A673 (cell line): ENCODE results near the gene ANKUB1. TPM values are rescaled to one million over a fixed set of nuclear protein-coding genes. Genes with fewer than 3 reads are reported as not detected.

Experiments used
- BruUV-seq: library from RNA; stranded (reverse); fragments of 400-500 nt; replicated peaks from 2 replicates; lab custom pipeline; 2021; lab: Mats Ljungman, UMichigan
- CTCF ChIA-PET: fragments of 300-600 bp; sonication (Branson Sonifier 250); formaldehyde crosslinking; loops from one replicate; lab custom pipeline; 2022; ENCODE audit warnings: antibody characterized with exemption; lab: Charles Lee
- POLR2A ChIA-PET: fragments of 300-600 bp; sonication (Branson Sonifier 250); formaldehyde crosslinking; loops from one replicate; lab custom pipeline; 2022; ENCODE audit warnings: antibody characterized with exemption; ENCODE audit not compliant: low non-redundant PET; lab: Charles Lee
- DNase-seq: peaks from one replicate; pipeline ENCODE4 v3.0.0-alpha.2; 2015; ENCODE audit warnings: low spot score
- H3K27ac ChIP-seq: fragments of 200-600 bp; sonication (generic); 2 replicates; pipeline ENCODE4 v1.5.1; 2016; ENCODE audit warnings: mixed run types, low read depth, mild to moderate bottlenecking, mixed read lengths, antibody characterized with exemption, low read length; ENCODE audit not compliant: poor library complexity, severe bottlenecking
- H3K27me3 ChIP-seq: fragments of 200-600 bp; sonication (generic); replicated peaks from 2 replicates; pipeline ENCODE4 v1.6.1; 2017; ENCODE audit warnings: mixed run types, low read depth, mild to moderate bottlenecking, mixed read lengths, antibody characterized with exemption, low read length; ENCODE audit not compliant: insufficient read depth, poor library complexity
- H3K36me3 ChIP-seq: fragments of 200-600 bp; sonication (generic); 2 replicates; pipeline ENCODE4 v1.6.1; 2016; ENCODE audit warnings: mixed run types, mild to moderate bottlenecking, mixed read lengths, antibody characterized with exemption, low read length; ENCODE audit not compliant: insufficient read depth, poor library complexity, severe bottlenecking
- H3K4me1 ChIP-seq: fragments of 200-600 bp; sonication (generic); 2 replicates; pipeline ENCODE4 v1.6.1; 2017; ENCODE audit warnings: mixed run types, mild to moderate bottlenecking, mixed read lengths, antibody characterized with exemption, low read length; ENCODE audit not compliant: insufficient read depth, poor library complexity, severe bottlenecking
- H3K4me3 ChIP-seq: fragments of 200-600 bp; sonication (generic); 2 replicates; pipeline ENCODE4 v1.5.1; 2016; ENCODE audit warnings: low read depth, mixed run types, mild to moderate bottlenecking, mixed read lengths, low read length; ENCODE audit not compliant: poor library complexity, severe bottlenecking
- H3K9me3 ChIP-seq: fragments of 200-600 bp; sonication (generic); 2 replicates; pipeline ENCODE4 v1.6.1; 2016; ENCODE audit warnings: mixed run types, low read depth, mild to moderate bottlenecking, mixed read lengths, antibody characterized with exemption, low read length; ENCODE audit not compliant: poor library complexity, severe bottlenecking
- EZH2 ChIP-seq: fragments of 200-600 bp; sonication (generic); IDR thresholded peaks from 2 replicates; pipeline ENCODE4 v1.6.1; 2017; ENCODE audit warnings: borderline replicate concordance, low read depth, mild to moderate bottlenecking, mixed read lengths, antibody characterized with exemption, low read length; ENCODE audit not compliant: poor library complexity, severe bottlenecking
- intact Hi-C: fragments of 100-400 bp; cut with micrococcal nuclease; formaldehyde crosslinking; loops from one replicate; pipeline ENCODE4 v1.10.0; 2022; ENCODE audit not compliant: unreplicated experiment
- total RNA-seq: library from RNA; stranded (reverse); gene quantifications from 2 replicates; pipeline ENCODE4 v1.2.3, GENCODE V29; 2021
- TF ChIP-seq, protein P1 (sequence below): fragments of 300-800, 200-600 bp; sonication (generic); conservative IDR thresholded peaks from 2 replicates; pipeline ENCODE4 v1.5.1; 2017; ENCODE audit warnings: low read depth, mild to moderate bottlenecking, antibody characterized with exemption, low read length, moderate library complexity, mixed read lengths

ANKUB1 gene
- total RNA-seq, 1 experiment from 2014 or later, result not detected

DNA sequence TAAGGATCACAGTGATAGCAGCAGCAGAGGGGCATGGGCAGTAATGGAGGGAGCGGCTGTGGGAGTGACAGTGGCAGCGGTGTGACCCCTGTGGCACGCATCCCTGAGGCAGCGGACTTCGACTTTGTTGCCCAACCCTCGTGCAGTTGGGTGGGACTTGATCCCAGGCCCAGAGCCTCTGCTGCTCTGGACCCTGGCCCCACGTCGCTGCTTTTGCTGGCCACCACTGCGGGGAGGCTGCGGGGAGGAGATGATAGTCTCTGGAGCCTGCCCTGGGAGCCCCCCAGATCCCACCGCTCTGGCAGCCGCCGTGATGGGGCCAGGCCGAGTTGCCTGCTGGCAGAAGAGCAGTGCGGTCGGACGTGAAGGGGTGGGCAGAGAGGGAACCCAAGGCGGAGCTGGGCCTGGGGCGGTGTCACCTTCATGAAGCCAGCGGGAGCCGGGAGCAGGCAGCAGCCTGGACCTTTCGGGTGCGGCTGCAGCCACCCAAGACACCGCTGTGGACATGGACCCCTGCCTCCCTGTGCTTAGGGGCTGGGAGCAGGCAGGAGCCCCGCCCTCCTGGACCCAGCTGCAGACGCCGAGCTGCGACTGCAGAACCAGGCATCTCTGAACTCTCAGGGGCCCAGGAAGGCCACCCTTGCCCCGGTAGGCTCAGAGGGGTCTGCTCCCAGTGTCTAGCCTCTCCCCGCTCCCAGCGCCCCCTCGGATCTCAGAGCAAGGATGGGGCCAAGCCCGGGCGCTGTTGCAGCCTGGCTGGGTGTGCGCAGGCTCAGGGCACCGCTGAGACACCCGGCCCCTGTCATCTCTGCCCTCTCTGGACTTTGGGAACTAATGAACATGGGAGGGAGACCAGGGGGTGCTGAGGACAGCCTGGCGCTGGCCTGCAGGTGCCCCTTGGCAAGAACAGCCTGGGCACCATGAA lies 78.4 kb downstream of the ANKUB1 start:
- H3K4me1 ChIP-seq, result peaks cover 6% of the 10 kb centered on the region
- no peaks in the 10 kb centered on the region for H3K36me3 ChIP-seq
- H3K4me3 ChIP-seq, result no peak overlapping the region
- H3K27me3 ChIP-seq, result no peaks in the 10 kb centered on the region
- no peak for DNase-seq
- CTCF ChIA-PET, result no interaction called here
- POLR2A ChIA-PET, result no interaction called here
- intact Hi-C loops, result no loop called here
- no peak for TF ChIP-seq EZH2
- TF ChIP-seq, protein P1, sequence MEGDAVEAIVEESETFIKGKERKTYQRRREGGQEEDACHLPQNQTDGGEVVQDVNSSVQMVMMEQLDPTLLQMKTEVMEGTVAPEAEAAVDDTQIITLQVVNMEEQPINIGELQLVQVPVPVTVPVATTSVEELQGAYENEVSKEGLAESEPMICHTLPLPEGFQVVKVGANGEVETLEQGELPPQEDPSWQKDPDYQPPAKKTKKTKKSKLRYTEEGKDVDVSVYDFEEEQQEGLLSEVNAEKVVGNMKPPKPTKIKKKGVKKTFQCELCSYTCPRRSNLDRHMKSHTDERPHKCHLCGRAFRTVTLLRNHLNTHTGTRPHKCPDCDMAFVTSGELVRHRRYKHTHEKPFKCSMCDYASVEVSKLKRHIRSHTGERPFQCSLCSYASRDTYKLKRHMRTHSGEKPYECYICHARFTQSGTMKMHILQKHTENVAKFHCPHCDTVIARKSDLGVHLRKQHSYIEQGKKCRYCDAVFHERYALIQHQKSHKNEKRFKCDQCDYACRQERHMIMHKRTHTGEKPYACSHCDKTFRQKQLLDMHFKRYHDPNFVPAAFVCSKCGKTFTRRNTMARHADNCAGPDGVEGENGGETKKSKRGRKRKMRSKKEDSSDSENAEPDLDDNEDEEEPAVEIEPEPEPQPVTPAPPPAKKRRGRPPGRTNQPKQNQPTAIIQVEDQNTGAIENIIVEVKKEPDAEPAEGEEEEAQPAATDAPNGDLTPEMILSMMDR, result no peak
- H3K9me3 ChIP-seq, result no peaks in the 10 kb centered on the region
- H3K27ac ChIP-seq, result no peak overlapping the region
- no TSS peak for BruUV-seq

Other genes with a start within 250 kb of the ANKUB1 start
- 72.9 and 76.8 TPM in 2 replicates for gene WWTR1, start 134.5 kb downstream of the ANKUB1 start, total RNA-seq
- 51.6 and 51.9 TPM in 2 replicates for gene COMMD2, start 40.1 kb downstream of the ANKUB1 start, total RNA-seq
- gene RNF13, start 20.7 kb upstream of the ANKUB1 start, total RNA-seq, result 21.7 and 23.0 TPM in 2 replicates
- 361 and 374 TPM in 2 replicates for gene PFN2, start 178.3 kb upstream of the ANKUB1 start, total RNA-seq